Parathyroid adenoma (tissue), 2 donors: ENCODE data around the gene ZNF770.

Experiments
- H2AFZ ChIP-seq: fragments of 300-600 bp; sonication (generic); one replicate; pipeline ENCODE4 v1.7.0; 2017; ENCODE audit warnings: antibody characterized with exemption, mild to moderate bottlenecking
- H3K27ac ChIP-seq: fragments of 300-600 bp; sonication (generic); one replicate; pipeline ENCODE4 v1.7.0; 2017
- H3K27me3 ChIP-seq: fragments of 300-600 bp; sonication (generic); one replicate; pipeline ENCODE4 v1.7.0; 2017; ENCODE audit warnings: low read length; ENCODE audit not compliant: control insufficient read depth, insufficient read depth
- H3K36me3 ChIP-seq: fragments of 300-600 bp; sonication (generic); one replicate; pipeline ENCODE4 v1.7.0; 2017; ENCODE audit warnings: low read length; ENCODE audit not compliant: control insufficient read depth, insufficient read depth
- H3K4me1 ChIP-seq: fragments of 300-600 bp; sonication (generic); one replicate; pipeline ENCODE4 v1.7.0; 2017; ENCODE audit warnings: control low read depth
- H3K4me2 ChIP-seq: fragments of 300-600 bp; sonication (generic); one replicate; pipeline ENCODE4 v1.7.0; 2017; ENCODE audit warnings: low read length
- H3K4me3 ChIP-seq: fragments of 300-600 bp; sonication (generic); one replicate; pipeline ENCODE4 v1.7.0; 2017; ENCODE audit warnings: low read depth, low read length
- H3K79me2 ChIP-seq: fragments of 300-600 bp; sonication (generic); one replicate; pipeline ENCODE4 v1.7.0; 2017; ENCODE audit warnings: control low read depth
- H3K9ac ChIP-seq: fragments of 300-600 bp; sonication (generic); one replicate; pipeline ENCODE4 v1.7.0; 2017; ENCODE audit warnings: mild to moderate bottlenecking
- H3K9me3 ChIP-seq: fragments of 300-600 bp; sonication (generic); one replicate; pipeline ENCODE4 v1.7.0; 2017; ENCODE audit warnings: low read length; ENCODE audit not compliant: control insufficient read depth
- CTCF ChIP-seq: fragments of 300-600 bp; sonication (generic); IDR thresholded peaks from one replicate; pipeline ENCODE4 v1.7.0; 2017; ENCODE audit warnings: antibody characterized with exemption, mild to moderate bottlenecking
- donor health status: primary hyperparathyroidism.

The ZNF770 gene

GRCh38 chr15:35003928-35004327 is 15.8 kb upstream of the ZNF770 start:
- H3K4me2 ChIP-seq = no peak overlapping the region

GRCh38 chr15:35000511-35000910 is 12.4 kb upstream of the ZNF770 start:
- Histone ChIP-seq H3K79me2 (no peaks in the 10 kb centered on the region), H3K36me3 (no peaks in the 10 kb centered on the region), H3K27me3 (no peaks in the 10 kb centered on the region), H3K4me2 (no peak overlapping the region), H3K27ac (no peak overlapping the region), H3K9me3 (no peaks in the 10 kb centered on the region), H3K4me3 (no peak overlapping the region), H2AFZ (no peak overlapping the region), H3K4me1 (no peaks in the 10 kb centered on the region), H3K9ac (no peak overlapping the region)
- no peak for TF ChIP-seq CTCF

More at GRCh38 chr15:35003928-35004327, 15.8 kb upstream of the ZNF770 start:
- Histone ChIP-seq H3K27me3 (no peaks in the 10 kb centered on the region), H3K27ac (no peak overlapping the region), H3K4me3 (no peak overlapping the region), H3K4me1 (no peaks in the 10 kb centered on the region), H3K79me2 (no peaks in the 10 kb centered on the region), H3K36me3 (no peaks in the 10 kb centered on the region), H3K9me3 (no peaks in the 10 kb centered on the region), H3K9ac (no peak overlapping the region), H2AFZ (no peak overlapping the region)
- TF ChIP-seq CTCF = no peak

GRCh38 chr15:34999906-35000305 is 11.8 kb upstream of the ZNF770 start:
- H3K4me2 ChIP-seq = no peak overlapping the region
- H3K27me3 ChIP-seq = no peaks in the 10 kb centered on the region
- no peak for TF ChIP-seq CTCF
- H3K27ac ChIP-seq = no peak overlapping the region
- no peak overlapping the region for H2AFZ ChIP-seq
- no peaks in the 10 kb centered on the region for H3K36me3 ChIP-seq
- H3K79me2 ChIP-seq = no peaks in the 10 kb centered on the region
- H3K9ac ChIP-seq = no peak overlapping the region
- no peaks in the 10 kb centered on the region for H3K4me1 ChIP-seq
- H3K9me3 ChIP-seq = no peaks in the 10 kb centered on the region
- H3K4me3 ChIP-seq = no peak overlapping the region

GRCh38 chr15:34994925-34995324 is 6.8 kb upstream of the ZNF770 start:
- no peak overlapping the region for H3K4me2 ChIP-seq
- no peak overlapping the region for H3K27ac ChIP-seq
- no peaks in the 10 kb centered on the region for H3K36me3 ChIP-seq
- H3K79me2 ChIP-seq = no peaks in the 10 kb centered on the region
- no peak for TF ChIP-seq CTCF
- no peaks in the 10 kb centered on the region for H3K9me3 ChIP-seq
- no peaks in the 10 kb centered on the region for H3K4me1 ChIP-seq
- no peaks in the 10 kb centered on the region for H3K27me3 ChIP-seq
- no peak overlapping the region for H2AFZ ChIP-seq
- H3K9ac ChIP-seq = no peak overlapping the region
- H3K4me3 ChIP-seq = no peak overlapping the region

- Histone ChIP-seq H3K36me3 (no peaks in the 10 kb centered on the region), H3K4me2 (no peak overlapping the region), H3K27ac (no peak overlapping the region), H3K9me3 (no peaks in the 10 kb centered on the region), H3K27me3 (no peaks in the 10 kb centered on the region), H2AFZ (no peak overlapping the region), H3K4me1 (no peaks in the 10 kb centered on the region), H3K9ac (no peak overlapping the region), H3K79me2 (no peaks in the 10 kb centered on the region), H3K4me3 (no peak overlapping the region)
- no peak for TF ChIP-seq CTCF
These were observed 5.8 kb upstream of the ZNF770 start for GRCh38 chr15:34993877-34994276.
